Trophoblast cell (in vitro differentiated cells and primary cell): Measurements from ENCODE around the gene YY2.

ENCODE experiments used
- DNase-seq, 2 donors: peaks; one replicate each; pipeline ENCODE4 v3.0.0-alpha.2; 2016
- H2AFZ ChIP-seq: 2 replicates; pipeline ENCODE4 v1.6.1; 2013; ENCODE audit warnings: low read length, moderate library complexity, mild to moderate bottlenecking; ENCODE audit not compliant: insufficient read depth, poor library complexity
- H2AK5ac ChIP-seq: 2 replicates; pipeline ENCODE4 v1.6.1; 2013; ENCODE audit warnings: mild to moderate bottlenecking, low read length
- H2BK120ac ChIP-seq: 2 replicates; pipeline ENCODE4 v1.6.1; 2013; ENCODE audit warnings: low read length, mild to moderate bottlenecking, moderate library complexity; ENCODE audit not compliant: insufficient read depth, poor library complexity
- H2BK12ac ChIP-seq: 2 replicates; pipeline ENCODE4 v1.6.1; 2013; ENCODE audit warnings: mild to moderate bottlenecking, low read length, moderate library complexity
- H2BK5ac ChIP-seq: 2 replicates; pipeline ENCODE4 v1.6.1; 2013; ENCODE audit warnings: low read length, low read depth, moderate library complexity, mild to moderate bottlenecking; ENCODE audit not compliant: poor library complexity
- H3K14ac ChIP-seq: 2 replicates; pipeline ENCODE4 v1.6.1; 2013; ENCODE audit warnings: mild to moderate bottlenecking, low read length
- H3K18ac ChIP-seq: 2 replicates; pipeline ENCODE4 v1.6.1; 2013; ENCODE audit warnings: mild to moderate bottlenecking, low read length
- H3K23ac ChIP-seq: 2 replicates; pipeline ENCODE4 v1.6.1; 2013; ENCODE audit warnings: low read length
- H3K27ac ChIP-seq: 2 replicates; pipeline ENCODE4 v1.5.1; 2013; ENCODE audit warnings: low read depth, mild to moderate bottlenecking, inconsistent platforms, low read length, moderate library complexity
- H3K27me3 ChIP-seq: 2 replicates; pipeline ENCODE4 v1.6.1; 2013; ENCODE audit warnings: inconsistent platforms, mild to moderate bottlenecking, low read length, moderate library complexity; ENCODE audit not compliant: insufficient read depth
- H3K36me3 ChIP-seq, 2 experiments: 1 replicate in 1 of 2; 2 replicates in 1 of 2; pipeline ENCODE4 v1.6.1; 2013; ENCODE audit warnings: low read length in 2 of 2, mild to moderate bottlenecking in 2 of 2, moderate library complexity in 1 of 2; ENCODE audit not compliant: insufficient read depth in 2 of 2, control insufficient read depth in 1 of 2
- H3K4ac ChIP-seq: 2 replicates; pipeline ENCODE4 v1.6.1; 2013; ENCODE audit warnings: low read depth, mild to moderate bottlenecking, low read length, moderate library complexity
- H3K4me1 ChIP-seq, 2 experiments: 1 replicate in 1 of 2; 2 replicates in 1 of 2; pipeline ENCODE4 v1.6.1; 2013; ENCODE audit warnings: low read length in 2 of 2, mild to moderate bottlenecking in 2 of 2, moderate library complexity in 1 of 2; ENCODE audit not compliant: insufficient read depth in 2 of 2, control insufficient read depth in 1 of 2
- H3K4me2 ChIP-seq: 2 replicates; pipeline ENCODE4 v1.6.1; 2013; ENCODE audit warnings: inconsistent platforms, mild to moderate bottlenecking, low read length, moderate library complexity
- H3K4me3 ChIP-seq: 2 replicates; pipeline ENCODE4 v1.5.1; 2013; ENCODE audit warnings: mild to moderate bottlenecking, low read depth, low read length, inconsistent platforms
- H3K79me1 ChIP-seq: one replicate; pipeline ENCODE4 v1.6.1; 2013; ENCODE audit warnings: low read length
- H3K79me2 ChIP-seq: 2 replicates; pipeline ENCODE4 v1.6.1; 2013; ENCODE audit warnings: low read length, mild to moderate bottlenecking; ENCODE audit not compliant: control insufficient read depth, insufficient read depth, poor library complexity
- H3K9ac ChIP-seq: 2 replicates; pipeline ENCODE4 v1.6.1; 2013; ENCODE audit warnings: mild to moderate bottlenecking, low read length
- H3K9me3 ChIP-seq: 2 replicates; pipeline ENCODE4 v1.6.1; 2013; ENCODE audit warnings: low read depth, mild to moderate bottlenecking, control low read depth, inconsistent platforms, low read length; ENCODE audit not compliant: insufficient read depth
- H4K12ac ChIP-seq: 2 replicates; pipeline ENCODE4 v1.6.1; 2013; ENCODE audit warnings: low read depth, mild to moderate bottlenecking, low read length, moderate library complexity
- H4K8ac ChIP-seq: 2 replicates; pipeline ENCODE4 v1.6.1; 2013; ENCODE audit warnings: low read depth, mild to moderate bottlenecking, low read length, moderate library complexity
- H4K91ac ChIP-seq: one replicate; pipeline ENCODE4 v1.6.1; 2013; ENCODE audit warnings: low read depth, mild to moderate bottlenecking, low read length, moderate library complexity
- WGBS: extraction: QIAGEN DNeasy Blood & Tissue Kit; methylation state at CpG from one replicate; pipeline ENCODE4 v1.1.7; 2013; ENCODE audit warnings: missing lambda C conversion rate; ENCODE audit not compliant: insufficient read length, insufficient coverage; ENCODE audit errors: extremely low coverage; 5-methylcytosine and 5-hydroxymethylcytosine counted together

Gene YY2

DNA sequence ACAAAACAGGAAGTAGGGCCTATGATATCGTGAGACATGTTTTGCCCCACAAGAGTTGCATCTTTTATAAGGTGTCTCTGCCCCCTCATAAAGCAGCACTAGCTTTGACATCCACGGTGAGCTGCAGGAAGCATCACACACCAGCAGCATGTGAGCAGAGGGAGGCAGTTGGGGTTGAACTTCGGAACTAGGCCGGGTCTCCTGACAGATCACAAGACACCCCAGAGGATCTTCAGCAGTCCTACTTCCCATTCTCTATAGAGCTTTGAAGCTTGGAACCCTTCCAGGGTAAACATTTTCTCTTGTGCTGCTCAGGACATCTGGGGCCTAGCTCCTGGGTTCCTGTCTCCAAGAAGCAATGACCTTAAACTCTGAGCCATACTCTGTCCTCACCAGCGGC lies 27.5 kb downstream of the YY2 start:
- Histone ChIP-seq H3K9me3 (no peaks in the 10 kb centered on the region), H2AK5ac (no peak overlapping the region), H4K91ac (no peak overlapping the region), H3K14ac (no peak overlapping the region), H3K79me2 (no peaks in the 10 kb centered on the region), H3K18ac (no peak overlapping the region), H4K12ac (no peak overlapping the region), H3K4me2 (no peak overlapping the region), H2BK120ac (no peak overlapping the region), H3K4ac (no peak overlapping the region), H3K27me3 (no peaks in the 10 kb centered on the region), H3K27ac (no peak overlapping the region), H3K9ac (no peak overlapping the region), H2AFZ (no peak overlapping the region), H3K36me3 (no peaks in the 10 kb centered on the region), H2BK5ac (no peak overlapping the region), H3K4me1 (no peaks in the 10 kb centered on the region), H2BK12ac (no peak overlapping the region), H3K4me3 (no peak overlapping the region), H3K23ac (no peak overlapping the region), H3K79me1 (no peaks in the 10 kb centered on the region), H4K8ac (no peak overlapping the region)
- no peak for DNase-seq
- WGBS, result no CpG with 5 or more reads among the region's 5 CpGs

DNA sequence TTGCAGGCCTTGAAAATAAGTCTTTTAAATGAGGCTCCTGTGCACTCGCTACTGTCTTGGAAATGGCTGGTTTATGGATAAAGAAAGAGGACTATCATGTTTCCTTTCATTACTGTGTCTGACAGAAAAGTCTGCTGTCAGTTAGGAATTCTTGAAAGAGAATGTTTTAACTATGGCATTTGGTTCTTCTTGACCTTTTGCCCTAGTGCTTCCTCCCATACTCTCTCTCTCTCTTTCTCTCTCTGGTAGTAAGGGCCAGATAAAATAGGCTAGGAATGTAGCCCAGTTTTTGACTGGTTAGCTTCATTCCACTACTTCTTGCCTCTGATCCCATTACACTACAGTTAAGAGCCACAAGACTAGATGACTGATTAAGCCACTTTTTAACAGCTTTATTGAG lies 29.8 kb downstream of the YY2 start:
- H3K27ac ChIP-seq, result no peak overlapping the region
- no peak overlapping the region for H3K23ac ChIP-seq
- no peak overlapping the region for H2AFZ ChIP-seq
- no peaks in the 10 kb centered on the region for H3K79me2 ChIP-seq
- no peaks in the 10 kb centered on the region for H3K4me1 ChIP-seq
- no peak overlapping the region for H2BK120ac ChIP-seq
- WGBS, result no CpG with 5 or more reads among the region's 1 CpG
- no peak overlapping the region for H3K18ac ChIP-seq
- H3K27me3 ChIP-seq, result no peaks in the 10 kb centered on the region
- H3K4ac ChIP-seq, result no peak overlapping the region
- H4K91ac ChIP-seq, result no peak overlapping the region
- DNase-seq, result no peak
- no peaks in the 10 kb centered on the region for H3K36me3 ChIP-seq
- no peak overlapping the region for H3K9ac ChIP-seq
- H3K14ac ChIP-seq, result no peak overlapping the region
- no peak overlapping the region for H2BK12ac ChIP-seq
- no peak overlapping the region for H4K12ac ChIP-seq
- no peak overlapping the region for H3K4me3 ChIP-seq
- no peaks in the 10 kb centered on the region for H3K9me3 ChIP-seq
- H3K4me2 ChIP-seq, result no peak overlapping the region
- H2AK5ac ChIP-seq, result no peak overlapping the region
- H2BK5ac ChIP-seq, result no peak overlapping the region
- H4K8ac ChIP-seq, result no peak overlapping the region
- no peaks in the 10 kb centered on the region for H3K79me1 ChIP-seq

DNA sequence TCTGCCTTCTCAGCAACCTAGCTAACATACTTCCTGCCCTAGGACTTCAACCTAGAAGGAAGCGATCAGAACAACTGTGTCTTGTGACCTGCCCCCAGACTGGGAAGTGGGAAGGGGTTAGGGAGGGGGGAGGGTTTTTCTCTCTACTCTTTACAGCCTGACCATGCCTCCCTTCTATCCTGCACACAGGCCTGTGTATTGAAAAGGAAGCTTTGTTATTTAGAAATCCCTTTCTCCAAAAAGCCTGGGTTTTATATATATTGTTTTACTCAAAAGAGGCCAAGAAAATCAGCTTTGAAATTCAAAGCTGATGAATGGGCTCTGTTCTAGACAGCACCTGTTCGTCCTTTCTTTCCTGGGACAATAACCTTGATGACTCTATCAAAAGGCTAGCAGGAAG lies 49.5 kb downstream of the YY2 start:
- H2AK5ac ChIP-seq, result no peak overlapping the region
- H3K23ac ChIP-seq, result no peak overlapping the region

DNA sequence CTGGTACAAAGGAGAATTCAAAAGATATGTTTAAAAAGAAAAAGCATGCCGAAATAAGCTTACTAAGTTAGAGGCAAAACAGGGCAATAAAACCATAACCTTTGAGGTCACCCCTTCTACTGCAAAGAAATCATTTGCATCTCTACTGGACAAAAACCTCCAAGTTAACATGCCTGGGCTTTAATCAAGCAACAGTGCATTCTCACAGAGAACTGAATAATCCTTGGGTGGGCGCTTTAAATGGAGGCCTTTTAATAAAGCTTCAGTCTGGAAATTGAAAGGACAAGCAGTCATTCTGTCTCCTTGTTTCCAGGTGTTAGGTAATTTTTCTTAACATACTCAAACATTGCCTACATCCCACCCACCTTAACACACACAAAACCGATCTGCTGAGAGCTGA lies 50.2 kb downstream of the YY2 start:
- no peak overlapping the region for H4K12ac ChIP-seq
- no peak overlapping the region for H3K4ac ChIP-seq
- no peak overlapping the region for H2BK5ac ChIP-seq
- no peaks in the 10 kb centered on the region for H3K79me1 ChIP-seq
- H3K4me2 ChIP-seq, result no peak overlapping the region
- no peak overlapping the region for H3K27ac ChIP-seq
- DNase-seq, result no peak
- no peak overlapping the region for H3K18ac ChIP-seq
- H2BK12ac ChIP-seq, result no peak overlapping the region
- no peaks in the 10 kb centered on the region for H3K36me3 ChIP-seq
- no peaks in the 10 kb centered on the region for H3K9me3 ChIP-seq
- no peak overlapping the region for H2BK120ac ChIP-seq
- no peak overlapping the region for H3K23ac ChIP-seq
- no peak overlapping the region for H3K4me3 ChIP-seq
- no peak overlapping the region for H4K8ac ChIP-seq
- no peak overlapping the region for H3K9ac ChIP-seq
- no peaks in the 10 kb centered on the region for H3K79me2 ChIP-seq
- H4K91ac ChIP-seq, result no peak overlapping the region
- no peaks in the 10 kb centered on the region for H3K4me1 ChIP-seq
- H3K27me3 ChIP-seq, result no peaks in the 10 kb centered on the region
- no CpG with 5 or more reads among the region's 3 CpGs for WGBS
- no peak overlapping the region for H3K14ac ChIP-seq
- H2AFZ ChIP-seq, result no peak overlapping the region
- no peak overlapping the region for H2AK5ac ChIP-seq

More for the DNA sequence above, 49.5 kb downstream of the YY2 start:
- Histone ChIP-seq H3K79me1 (no peaks in the 10 kb centered on the region), H2BK5ac (no peak overlapping the region), H4K12ac (no peak overlapping the region), H2AFZ (no peak overlapping the region), H3K18ac (no peak overlapping the region), H3K4ac (no peak overlapping the region), H3K27me3 (no peaks in the 10 kb centered on the region), H4K91ac (no peak overlapping the region), H3K79me2 (no peaks in the 10 kb centered on the region), H3K27ac (no peak overlapping the region), H3K4me3 (no peak overlapping the region), H3K9me3 (no peaks in the 10 kb centered on the region), H4K8ac (no peak overlapping the region), H3K9ac (no peak overlapping the region), H2BK120ac (no peak overlapping the region), H3K4me1 (no peaks in the 10 kb centered on the region), H3K36me3 (no peaks in the 10 kb centered on the region), H2BK12ac (no peak overlapping the region), H3K4me2 (no peak overlapping the region), H3K14ac (no peak overlapping the region)
- no peak for DNase-seq
- no CpG with 5 or more reads among the region's 2 CpGs for WGBS
